Activated T-cell treated with anti-CD3 and anti-CD28 coated beads, Interleukin-2, amount 50 U/mL, for 72 hours (primary cell): ENCODE measurements around the gene FOXP1. TPM values are rescaled to one million over a fixed set of nuclear protein-coding genes. Genes with fewer than 3 reads are reported as not detected.
A peak's percentile ranks its signal among the peaks of the same experiment; 100 is the strongest.

Experiments
- ATAC-seq, 2 donors: fragments of 150-1000 bp; cut with Tn5 transposase; replicated peaks in 1 of 2; 2 replicates each; pipeline ENCODE4 v1.10.0; 2021; ENCODE audit warnings: moderate library complexity in 2 of 2, mild to moderate bottlenecking in 1 of 2
- DNase-seq, 2 donors: peaks; one replicate each; pipeline ENCODE4 v3.0.0; 2021 to 2022; ENCODE audit warnings: mixed read lengths in 1 of 2
- H3K27ac Mint-ChIP-seq: one replicate; pipeline ENCODE4 v1.8.0; 2022; ENCODE audit warnings: mild to moderate bottlenecking, moderate library complexity, mixed read lengths
- H3K27me3 Mint-ChIP-seq: one replicate; pipeline ENCODE4 v1.8.0; 2022; ENCODE audit warnings: low read depth, mixed read lengths
- H3K36me3 Mint-ChIP-seq, 2 donors: one replicate each; pipeline ENCODE4 v1.8.0; 2022; ENCODE audit warnings: mixed read lengths in 2 of 2, mild to moderate bottlenecking in 1 of 2; ENCODE audit not compliant: insufficient read depth in 2 of 2
- H3K4me1 Mint-ChIP-seq: one replicate; pipeline ENCODE4 v1.8.0; 2022; ENCODE audit warnings: low read depth, mixed read lengths
- H3K4me3 Mint-ChIP-seq, 2 donors: one replicate each; pipeline ENCODE4 v1.8.0; 2022; ENCODE audit warnings: mild to moderate bottlenecking in 2 of 2, mixed read lengths in 2 of 2, moderate library complexity in 2 of 2
- H3K9me3 Mint-ChIP-seq, 2 donors: one replicate each; pipeline ENCODE4 v1.8.0; 2022; ENCODE audit warnings: mixed read lengths in 2 of 2
- total RNA-seq, 2 donors: library from RNA; stranded (reverse); gene quantifications; one replicate each; pipeline ENCODE4 v1.2.3, GENCODE V29; 2022

Gene FOXP1
- total RNA-seq, 2 donors from 2014 or later = 124 to 156 TPM

DNA sequence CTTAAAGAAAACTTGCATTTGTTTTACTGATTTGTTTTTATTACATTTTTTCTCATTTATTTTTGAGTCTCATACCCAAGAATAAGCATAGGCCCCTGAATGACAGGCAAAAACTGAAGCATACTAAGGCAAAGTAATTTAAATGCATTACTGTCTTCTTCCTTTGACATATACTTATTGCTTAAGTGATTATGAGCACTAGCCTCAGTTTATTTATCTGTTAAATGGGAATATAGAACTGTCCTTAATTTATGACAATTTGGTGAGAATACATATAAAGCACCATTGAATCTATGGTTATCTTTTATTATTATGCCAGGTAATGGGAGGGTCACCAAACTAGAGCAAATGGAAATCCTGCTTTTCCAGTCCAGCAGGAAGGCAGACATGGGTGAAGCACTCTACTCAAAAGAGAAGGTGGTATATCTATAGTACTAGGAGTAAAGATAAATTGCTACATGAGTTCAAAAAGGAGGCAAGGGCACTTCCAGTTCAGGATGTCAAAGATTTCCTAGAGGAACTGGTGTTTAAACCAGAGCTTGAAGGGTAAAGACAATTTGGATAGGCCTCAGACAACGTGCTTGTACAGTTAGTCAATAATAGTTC is 435.0 kb downstream of the FOXP1 start:
- Mint-ChIP-seq H3K9me3 (no peaks in the 10 kb centered on the region), H3K27me3 (no peaks in the 10 kb centered on the region), H3K36me3 (no peaks in the 10 kb centered on the region), H3K4me1 (peaks cover 79% of the 10 kb centered on the region), H3K27ac (no peak overlapping the region), H3K4me3 (no peak overlapping the region)
- no peak for ATAC-seq
- no peak for DNase-seq

DNA sequence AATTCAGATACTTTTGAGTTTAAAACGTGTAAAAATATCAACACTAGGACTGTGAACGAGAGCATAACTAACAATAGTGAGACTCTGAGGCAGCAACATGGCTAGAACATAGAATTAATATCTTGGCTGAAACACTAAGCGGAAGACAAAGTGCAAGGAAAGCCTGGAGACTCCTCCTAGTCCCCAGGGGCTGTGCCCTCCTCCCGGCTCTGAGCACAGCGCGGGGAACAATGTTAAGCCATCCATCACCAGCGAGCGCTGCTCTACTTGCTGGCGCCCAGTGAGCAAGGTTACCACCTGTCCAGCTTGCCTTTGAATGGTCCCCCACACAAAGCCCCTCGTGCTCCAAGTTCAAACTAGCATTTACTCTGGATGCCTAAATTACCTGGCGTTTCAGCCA is 436.9 kb downstream of the FOXP1 start:
- H3K36me3 Mint-ChIP-seq = peaks cover 0 to under 1% of the 10 kb centered on the region in 2 donors
- no peaks in the 10 kb centered on the region for H3K27me3 Mint-ChIP-seq
- no peak for DNase-seq
- no peaks in the 10 kb centered on the region for H3K9me3 Mint-ChIP-seq
- no peak for ATAC-seq
- H3K4me1 Mint-ChIP-seq = peaks cover 79% of the 10 kb centered on the region
- no peak overlapping the region for H3K4me3 Mint-ChIP-seq
- peak overlapping the region; percentile 14 for H3K27ac Mint-ChIP-seq

DNA sequence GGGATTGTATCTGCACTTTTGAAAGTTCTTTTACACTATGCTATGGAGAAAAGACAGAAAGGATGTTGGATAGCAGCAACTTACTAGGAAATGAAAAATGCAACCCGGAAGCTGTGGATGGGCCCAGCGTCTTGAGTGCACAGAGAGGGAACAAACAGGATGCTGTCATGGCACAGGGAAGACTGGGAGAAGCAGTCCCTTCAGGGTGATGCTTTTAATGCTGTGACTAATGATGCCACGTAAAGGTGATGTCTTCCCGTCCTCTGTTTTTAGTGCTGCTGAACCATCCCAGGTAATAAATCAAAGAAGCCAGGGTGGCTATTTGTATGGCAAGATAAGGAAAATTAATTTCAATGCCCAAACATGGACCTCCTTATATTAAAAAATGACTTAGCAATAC is 437.6 kb downstream of the FOXP1 start:
- no peak overlapping the region for H3K27ac Mint-ChIP-seq
- H3K9me3 Mint-ChIP-seq = no peaks in the 10 kb centered on the region
- no peaks in the 10 kb centered on the region for H3K27me3 Mint-ChIP-seq
- no peak overlapping the region for H3K4me3 Mint-ChIP-seq
- DNase-seq (no peak), ATAC-seq (no peak)
- H3K36me3 Mint-ChIP-seq = peaks cover 0 to 6% of the 10 kb centered on the region in 2 donors
- peaks cover 79% of the 10 kb centered on the region for H3K4me1 Mint-ChIP-seq

DNA sequence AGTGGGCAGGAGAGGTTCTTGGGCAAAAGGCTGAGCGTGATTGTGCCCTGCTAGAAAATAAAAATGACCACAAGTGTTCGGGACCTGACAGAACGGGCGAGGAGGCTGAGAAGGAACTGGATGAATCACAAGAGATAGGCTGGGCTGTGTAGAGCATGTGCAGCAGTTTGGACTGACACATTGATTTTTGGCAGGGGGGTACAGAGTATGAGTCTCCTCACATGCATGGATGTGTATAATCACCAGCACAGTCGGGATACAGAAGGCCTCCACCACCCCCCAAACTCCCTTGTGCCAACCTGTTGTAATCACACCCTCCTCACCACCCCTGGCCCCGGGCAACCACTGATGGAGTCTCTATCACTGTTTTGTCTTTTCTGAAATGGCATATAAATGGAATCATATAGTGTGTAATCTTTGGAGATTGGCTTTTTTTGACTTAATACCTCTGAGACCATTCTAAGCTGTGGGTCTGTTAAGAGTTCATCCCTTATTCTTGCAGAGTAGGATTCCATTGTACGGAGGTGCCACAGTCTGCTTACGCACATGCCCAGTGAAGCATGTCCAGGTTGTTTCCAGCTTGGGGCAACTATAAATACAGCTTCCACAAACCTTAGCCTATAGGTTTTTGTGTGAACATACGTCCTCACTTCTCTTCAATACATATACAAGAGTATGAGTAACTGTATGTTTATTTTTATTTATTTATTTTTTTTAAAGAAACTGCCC is 438.8 kb downstream of the FOXP1 start:
- Mint-ChIP-seq H3K4me1 (peaks cover 78% of the 10 kb centered on the region), H3K36me3 (peaks cover 0 to 10% of the 10 kb centered on the region in 2 donors), H3K4me3 (no peak overlapping the region), H3K27me3 (no peaks in the 10 kb centered on the region), H3K27ac (no peak overlapping the region), H3K9me3 (peaks cover 0 to 2% of the 10 kb centered on the region in 2 donors)
- ATAC-seq = peak; percentile 51 to 62
- no peak for DNase-seq

DNA sequence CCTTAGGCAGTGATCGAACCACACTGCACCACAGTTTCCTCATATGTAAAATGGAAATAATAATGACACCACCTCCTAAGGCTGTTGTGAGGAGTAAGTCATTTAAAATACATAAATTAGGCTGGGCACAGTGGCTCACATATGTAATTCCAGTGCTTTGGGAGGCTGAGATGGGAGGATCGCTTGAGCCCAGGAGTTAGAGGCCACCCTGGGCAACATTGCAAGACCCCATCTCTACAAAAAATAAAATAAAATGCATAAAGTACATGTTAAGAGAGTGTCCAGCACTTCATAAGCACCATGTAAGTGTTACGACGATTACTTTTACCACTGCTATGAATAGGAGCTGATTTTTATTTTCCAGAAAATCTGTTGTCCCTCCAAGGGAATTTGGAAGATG is 440.0 kb downstream of the FOXP1 start:
- Mint-ChIP-seq H3K27ac (no peak overlapping the region), H3K36me3 (peaks cover 0 to 10% of the 10 kb centered on the region in 2 donors), H3K9me3 (peaks cover 0 to 2% of the 10 kb centered on the region in 2 donors), H3K27me3 (no peaks in the 10 kb centered on the region), H3K4me1 (peaks cover 77% of the 10 kb centered on the region), H3K4me3 (no peak overlapping the region)
- DNase-seq (no peak), ATAC-seq (no peak)

DNA sequence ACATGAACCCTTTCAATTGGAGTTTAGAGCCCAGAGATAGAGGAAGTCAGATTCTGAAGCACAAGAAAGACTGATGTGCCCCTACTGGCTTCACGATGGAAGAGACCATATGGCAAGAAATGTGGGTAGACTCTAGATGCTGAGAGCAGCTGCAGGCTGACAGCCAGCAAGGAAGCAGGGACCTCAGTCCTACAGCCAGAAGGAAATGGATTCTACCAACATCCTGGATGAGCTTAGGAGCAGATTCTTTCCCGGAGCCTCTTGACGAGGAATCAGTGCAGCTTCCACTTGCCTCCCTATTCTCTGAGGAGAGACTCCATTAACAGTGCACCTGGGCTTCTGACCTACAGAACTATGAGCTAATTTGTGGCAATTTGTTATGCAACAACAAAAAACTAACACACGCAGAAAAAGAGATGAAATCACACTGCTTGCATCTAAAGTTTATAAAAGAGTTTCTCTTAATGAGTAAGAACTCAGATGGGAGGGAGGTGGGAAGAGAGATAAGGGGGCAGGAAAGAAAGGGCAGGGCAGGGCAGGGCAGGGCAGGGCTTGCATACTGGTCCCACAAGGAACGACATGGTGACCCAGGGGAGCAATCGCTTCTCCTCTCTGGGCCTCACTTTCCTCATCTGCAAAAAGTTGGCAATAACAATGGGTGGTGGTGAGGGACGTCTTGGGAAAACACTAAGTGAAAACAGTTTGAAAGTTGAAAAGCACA is 440.9 kb downstream of the FOXP1 start:
- no peaks in the 10 kb centered on the region for H3K27me3 Mint-ChIP-seq
- peaks cover 0 to 10% of the 10 kb centered on the region in 2 donors for H3K36me3 Mint-ChIP-seq
- H3K27ac Mint-ChIP-seq = no peak overlapping the region
- ATAC-seq (peak; percentile 29 to 67), DNase-seq (no peak)
- peaks cover 0 to 2% of the 10 kb centered on the region in 2 donors for H3K9me3 Mint-ChIP-seq
- no peak overlapping the region for H3K4me3 Mint-ChIP-seq
- H3K4me1 Mint-ChIP-seq = peaks cover 79% of the 10 kb centered on the region

DNA sequence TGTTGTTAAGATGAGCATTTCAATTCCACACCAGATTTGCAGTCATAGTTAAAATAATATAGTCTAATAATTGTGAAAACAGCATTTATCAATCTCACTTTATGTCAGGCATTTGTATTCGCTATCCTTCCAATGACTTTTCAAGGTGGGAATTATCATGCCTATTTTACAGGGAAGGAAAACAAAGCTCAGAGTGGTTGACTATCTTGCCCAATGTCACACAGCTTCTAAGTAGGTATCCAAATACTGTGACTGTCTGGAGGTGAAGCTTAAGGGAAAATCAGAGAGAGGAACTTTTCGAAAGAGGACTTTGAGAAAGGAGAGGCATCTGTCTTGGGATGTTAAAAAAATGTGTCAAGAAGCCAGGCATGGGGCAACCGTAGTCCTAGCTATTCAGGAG is 443.1 kb downstream of the FOXP1 start:
- ATAC-seq (no peak), DNase-seq (no peak)
- H3K4me1 Mint-ChIP-seq = peaks cover 82% of the 10 kb centered on the region
- H3K27me3 Mint-ChIP-seq = no peaks in the 10 kb centered on the region
- peaks cover 0 to 2% of the 10 kb centered on the region in 2 donors for H3K9me3 Mint-ChIP-seq
- no peak overlapping the region for H3K4me3 Mint-ChIP-seq
- H3K36me3 Mint-ChIP-seq = peaks cover 0 to 10% of the 10 kb centered on the region in 2 donors
- H3K27ac Mint-ChIP-seq = no peak overlapping the region

DNA sequence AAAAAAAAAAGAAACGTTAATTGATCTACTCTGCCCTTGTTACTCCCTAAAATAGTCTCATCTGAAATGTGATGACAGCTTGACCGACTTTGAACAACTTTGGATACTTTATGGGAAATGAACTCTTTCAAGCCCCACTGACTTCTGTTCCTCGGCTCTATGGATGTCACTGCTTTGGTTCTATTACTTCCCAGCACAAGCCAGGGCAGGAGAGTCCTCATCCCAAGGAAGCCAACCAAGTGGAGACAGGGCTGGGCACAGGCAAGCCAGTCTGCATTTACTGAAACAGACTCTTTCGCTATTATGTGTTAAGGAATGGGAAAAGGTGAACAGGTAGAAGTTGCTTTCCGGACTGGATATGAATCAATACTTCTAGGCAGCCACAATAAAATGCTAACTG is 444.0 kb downstream of the FOXP1 start:
- no peak for ATAC-seq
- Mint-ChIP-seq H3K9me3 (peaks cover 0 to 2% of the 10 kb centered on the region in 2 donors), H3K4me3 (no peak overlapping the region), H3K27ac (no peak overlapping the region), H3K36me3 (peaks cover 0 to 10% of the 10 kb centered on the region in 2 donors), H3K4me1 (peaks cover 83% of the 10 kb centered on the region), H3K27me3 (no peaks in the 10 kb centered on the region)
- DNase-seq = no peak

DNA sequence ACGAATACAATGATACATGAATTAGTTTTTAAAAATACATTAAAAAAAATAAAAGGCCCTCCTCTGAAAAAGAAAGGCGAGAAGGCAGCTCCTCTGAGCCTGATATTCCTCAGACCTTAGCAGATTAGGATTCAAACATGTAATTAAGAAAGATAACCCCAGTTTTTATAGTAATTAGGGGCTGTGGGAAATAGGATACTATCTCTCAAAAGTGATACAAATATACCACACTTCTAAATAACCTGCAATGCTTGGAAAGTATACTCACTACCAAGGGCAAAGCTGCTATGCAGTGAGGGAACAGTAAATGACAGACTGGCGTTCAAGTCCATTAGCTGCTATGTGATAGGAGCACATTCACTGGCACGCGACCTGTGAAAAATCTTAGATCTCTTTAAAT is 445.1 kb downstream of the FOXP1 start:
- no peak overlapping the region for H3K27ac Mint-ChIP-seq
- ATAC-seq = no peak
- H3K4me1 Mint-ChIP-seq = peaks cover 86% of the 10 kb centered on the region
- peaks cover 0 to 2% of the 10 kb centered on the region in 2 donors for H3K9me3 Mint-ChIP-seq
- no peak overlapping the region for H3K4me3 Mint-ChIP-seq
- peaks cover 0 to 10% of the 10 kb centered on the region in 2 donors for H3K36me3 Mint-ChIP-seq
- DNase-seq = no peak
- H3K27me3 Mint-ChIP-seq = no peaks in the 10 kb centered on the region

DNA sequence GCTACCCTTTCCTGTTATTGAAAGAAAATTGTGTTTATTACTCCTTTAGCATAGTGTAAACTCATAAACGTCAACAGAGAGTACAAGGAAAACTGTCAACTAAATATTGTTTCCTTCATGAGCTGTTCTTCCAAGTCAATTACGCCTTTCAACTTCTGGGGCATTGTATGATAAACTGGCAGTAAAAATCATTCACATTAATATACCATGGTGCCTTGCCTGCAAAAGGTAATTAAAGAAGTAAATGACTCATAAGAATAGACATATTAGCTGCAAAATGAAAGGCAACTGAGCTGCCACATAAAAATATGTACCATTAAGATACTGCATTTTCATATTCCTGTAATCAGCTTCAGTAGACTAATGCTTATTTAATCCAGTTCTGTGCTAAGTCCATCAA is 447.3 kb downstream of the FOXP1 start:
- peaks cover 85% of the 10 kb centered on the region for H3K4me1 Mint-ChIP-seq
- ATAC-seq (no peak), DNase-seq (no peak)
- no peak overlapping the region for H3K27ac Mint-ChIP-seq
- peaks cover 0 to 6% of the 10 kb centered on the region in 2 donors for H3K36me3 Mint-ChIP-seq
- H3K4me3 Mint-ChIP-seq = no peak overlapping the region
- no peaks in the 10 kb centered on the region for H3K27me3 Mint-ChIP-seq
- H3K9me3 Mint-ChIP-seq = peaks cover 0 to 2% of the 10 kb centered on the region in 2 donors

DNA sequence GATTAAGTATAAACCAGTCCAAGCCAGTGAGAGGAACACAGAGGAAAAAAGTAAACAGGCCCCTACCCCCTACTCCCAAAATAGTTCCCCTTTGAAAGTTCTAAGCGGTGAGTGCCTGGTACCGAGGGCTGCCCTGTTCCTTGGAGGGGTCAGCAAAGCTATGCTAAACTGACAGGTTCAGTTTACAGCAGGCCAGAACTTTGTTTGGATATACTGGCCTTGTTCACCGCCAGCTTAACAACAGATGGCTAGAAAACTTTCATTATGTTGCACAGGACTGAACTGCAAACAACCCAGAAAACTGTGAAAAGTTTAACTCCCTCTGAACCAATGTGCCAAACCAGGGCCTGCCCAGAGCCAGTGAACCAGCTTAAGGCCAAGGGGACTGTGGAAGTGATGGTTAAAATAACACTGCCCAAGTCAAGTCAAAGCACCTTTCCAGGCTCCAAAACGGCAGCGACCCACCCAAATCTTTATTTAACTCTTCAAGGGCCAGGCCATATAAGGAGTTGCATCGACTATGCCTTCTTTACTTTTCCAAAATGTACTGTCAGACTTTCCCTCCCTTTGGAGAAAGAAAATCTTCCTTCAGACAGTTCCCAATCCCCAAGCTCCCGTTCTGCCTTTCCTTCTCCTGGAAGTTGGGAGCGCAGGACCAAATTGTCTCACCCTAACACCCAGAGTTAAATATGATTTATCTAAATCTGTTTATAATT is 448.0 kb downstream of the FOXP1 start:
- peaks cover 0 to under 1% of the 10 kb centered on the region in 2 donors for H3K9me3 Mint-ChIP-seq
- H3K4me1 Mint-ChIP-seq = peaks cover 87% of the 10 kb centered on the region
- peaks cover 0 to 2% of the 10 kb centered on the region in 2 donors for H3K36me3 Mint-ChIP-seq
- H3K27me3 Mint-ChIP-seq = no peaks in the 10 kb centered on the region
- no peak for DNase-seq
- peak overlapping the region; percentile 51 for H3K27ac Mint-ChIP-seq
- no peak overlapping the region for H3K4me3 Mint-ChIP-seq
- ATAC-seq = no peak

DNA sequence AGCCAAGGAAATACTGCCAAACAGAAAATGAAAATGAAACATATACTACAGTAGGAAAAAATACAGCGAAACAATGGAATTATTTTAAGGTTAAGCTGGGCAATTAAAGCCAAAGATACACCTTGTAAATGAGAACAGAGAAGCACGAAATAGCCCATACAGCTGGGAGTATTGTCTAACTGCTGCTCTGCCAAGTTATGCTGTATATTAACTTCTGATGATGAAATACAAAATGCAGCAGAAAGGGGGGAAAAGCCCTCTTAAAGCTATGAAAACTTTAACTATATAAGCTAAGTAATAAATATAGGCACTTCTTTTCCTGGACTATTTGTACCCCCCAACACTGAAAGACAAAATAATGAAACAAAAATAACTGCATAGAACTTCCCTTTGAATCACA is 449.0 kb downstream of the FOXP1 start:
- Mint-ChIP-seq H3K9me3 (no peaks in the 10 kb centered on the region), H3K4me1 (peaks cover 77% of the 10 kb centered on the region), H3K27ac (peak overlapping the region; percentile 32), H3K4me3 (peak overlapping the region; percentile 35 to 47), H3K27me3 (no peaks in the 10 kb centered on the region), H3K36me3 (peaks cover 0 to 7% of the 10 kb centered on the region in 2 donors)
- no peak for ATAC-seq
- no peak for DNase-seq

DNA sequence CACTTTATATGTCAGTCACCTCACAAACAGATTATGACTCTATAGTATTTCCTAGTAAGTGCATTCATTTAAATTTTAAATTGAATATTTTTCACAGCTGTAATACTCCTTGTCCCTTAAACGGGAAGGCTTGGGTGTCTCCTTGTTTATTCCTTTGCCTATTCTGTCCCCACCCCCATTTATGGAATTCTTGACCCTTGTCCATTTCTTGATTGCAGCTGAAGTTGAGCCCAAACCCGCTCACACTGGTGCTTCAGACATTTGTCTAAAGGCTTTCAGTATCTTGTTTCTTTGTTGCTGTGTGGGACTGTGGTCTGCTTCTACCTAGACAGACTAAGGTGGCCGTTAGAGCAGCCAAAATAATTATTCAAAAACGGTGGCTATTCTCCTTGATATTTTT is 449.7 kb downstream of the FOXP1 start:
- H3K27me3 Mint-ChIP-seq = no peaks in the 10 kb centered on the region
- DNase-seq (no peak), ATAC-seq (no peak)
- H3K4me3 Mint-ChIP-seq = peak overlapping the region; percentile 35 to 47
- H3K9me3 Mint-ChIP-seq = no peaks in the 10 kb centered on the region
- H3K27ac Mint-ChIP-seq = peak overlapping the region; percentile 32
- H3K4me1 Mint-ChIP-seq = peaks cover 72% of the 10 kb centered on the region
- H3K36me3 Mint-ChIP-seq = peaks cover 3 to 8% of the 10 kb centered on the region in 2 donors
